HEK293T (cell line): Measurements from ENCODE around the gene CNP.

ENCODE experiments used
- CTCF ChIA-PET: fragments of 350-600 bp; formaldehyde crosslinking; extraction: SDS; loops from one replicate; lab custom pipeline; 2021; ENCODE audit warnings: antibody characterized with exemption, inconsistent platforms; lab: Yijun Ruan, JAX
- POLR2A ChIA-PET: fragments of 350-600 bp; formaldehyde crosslinking; extraction: SDS; loops from one replicate; lab custom pipeline; 2020; ENCODE audit warnings: antibody characterized with exemption, inconsistent platforms; lab: Yijun Ruan, JAX
- DNase-seq: peaks from one replicate; pipeline ENCODE4 v3.0.0; 2012; ENCODE audit warnings: mixed read lengths; ENCODE audit errors: extremely low spot score
- ARNT ChIP-seq: fragments of 450-650 bp; IDR thresholded peaks from 2 replicates; pipeline ENCODE4 v1.6.1; 2017; ENCODE audit warnings: mild to moderate bottlenecking
- BHLHE40 ChIP-seq: fragments of 450-650 bp; IDR thresholded peaks from 2 replicates; pipeline ENCODE4 v1.6.1; 2016; ENCODE audit warnings: mild to moderate bottlenecking, moderate library complexity, borderline replicate concordance
- CTBP1 ChIP-seq: fragments of 450-650 bp; IDR thresholded peaks from 2 replicates; pipeline ENCODE4 v1.6.1; 2016; ENCODE audit warnings: borderline replicate concordance
- ELF4 ChIP-seq: fragments of 450-650 bp; IDR thresholded peaks from 2 replicates; pipeline ENCODE4 v1.6.1; 2017; ENCODE audit warnings: antibody characterized with exemption
- FOXA1 ChIP-seq: fragments of 450-650 bp; IDR thresholded peaks from 2 replicates; pipeline ENCODE4 v1.6.1; 2016; ENCODE audit warnings: mild to moderate bottlenecking
- FOXK2 ChIP-seq: fragments of 450-650 bp; IDR thresholded peaks from 2 replicates; pipeline ENCODE4 v1.6.1; 2016; ENCODE audit warnings: mild to moderate bottlenecking
- FOXM1 ChIP-seq: fragments of 450-650 bp; IDR thresholded peaks from 2 replicates; pipeline ENCODE4 v1.6.1; 2017; ENCODE audit warnings: mild to moderate bottlenecking, borderline replicate concordance
- HDGF ChIP-seq: fragments of 450-650 bp; IDR thresholded peaks from 2 replicates; pipeline ENCODE4 v1.6.1; 2017; ENCODE audit warnings: antibody characterized with exemption, borderline replicate concordance
- L3MBTL2 ChIP-seq: fragments of 450-650 bp; conservative IDR thresholded peaks from 2 replicates; pipeline ENCODE4 v1.6.1; 2016; ENCODE audit warnings: mild to moderate bottlenecking
- LEF1 ChIP-seq: fragments of 450-650 bp; IDR thresholded peaks from 2 replicates; pipeline ENCODE4 v1.6.1; 2017; ENCODE audit warnings: mild to moderate bottlenecking, borderline replicate concordance
- NFRKB ChIP-seq: fragments of 450-650 bp; IDR thresholded peaks from 2 replicates; pipeline ENCODE4 v1.6.1; 2016; ENCODE audit warnings: mild to moderate bottlenecking, moderate library complexity
- PKNOX1 ChIP-seq: fragments of 450-650 bp; IDR thresholded peaks from 2 replicates; pipeline ENCODE4 v1.6.1; 2016
- SP1 ChIP-seq: fragments of 450-650 bp; IDR thresholded peaks from 2 replicates; pipeline ENCODE4 v1.6.1; 2017
- SUZ12 ChIP-seq: fragments of 450-650 bp; IDR thresholded peaks from 2 replicates; pipeline ENCODE4 v1.6.1; 2016; ENCODE audit warnings: mild to moderate bottlenecking
- TARDBP ChIP-seq: fragments of 450-650 bp; IDR thresholded peaks from 2 replicates; pipeline ENCODE4 v1.6.1; 2016
- ZNF384 ChIP-seq: fragments of 450-650 bp; IDR thresholded peaks from 2 replicates; pipeline ENCODE4 v1.6.1; 2016

CNP gene

GRCh38 chr17:41974031-41974430 is 7.4 kb downstream of the CNP start:
- CTCF ChIA-PET = interaction anchor here (1.0 kb wide), 1 partner anchor 127 kb away, joined by 4 read pairs; no protein-coding TSS in a partner anchor
- DNase-seq = no peak
- POLR2A ChIA-PET = interaction anchor here (2.8 kb wide), 1 partner anchor 44 kb away, joined by 12 read pairs; the partner anchor contains the start of gene DNAJC7
- no peak for TF ChIP-seq NFRKB
- no peak for TF ChIP-seq FOXM1
- TF ChIP-seq ARNT = no peak
- no peak for TF ChIP-seq ELF4
- no peak for TF ChIP-seq SUZ12
- TF ChIP-seq FOXA1 = no peak
- no peak for TF ChIP-seq L3MBTL2
- no peak for TF ChIP-seq BHLHE40
- no peak for TF ChIP-seq ZNF384
- no peak for TF ChIP-seq PKNOX1
- TF ChIP-seq LEF1 = no peak
- TF ChIP-seq HDGF = no peak
- no peak for TF ChIP-seq FOXK2
- no peak for TF ChIP-seq SP1
- no peak for TF ChIP-seq TARDBP
- no peak for TF ChIP-seq CTBP1

GRCh38 chr17:41974658-41975057 is 8.1 kb downstream of the CNP start:
- CTCF ChIA-PET = interaction anchor here (1.0 kb wide), 1 partner anchor 127 kb away, joined by 4 read pairs; no protein-coding TSS in a partner anchor
- TF ChIP-seq ELF4 (no peak), FOXM1 (no peak), FOXK2 (no peak), ZNF384 (no peak), L3MBTL2 (no peak), CTBP1 (no peak), SUZ12 (no peak), LEF1 (no peak), NFRKB (no peak), FOXA1 (no peak), PKNOX1 (no peak), HDGF (no peak), TARDBP (no peak), ARNT (no peak), SP1 (no peak), BHLHE40 (no peak)
- DNase-seq = no peak
- POLR2A ChIA-PET = interaction anchor here (0.7 to 4.7 kb wide), 4 partner anchors 8 to 162 kb away, joined by 3 to 29 read pairs (median 8); partner anchors contain the start of genes CNP, DNAJC7 and P3H4

GRCh38 chr17:41975099-41976083 is 8.8 kb downstream of the CNP start:
- CTCF ChIA-PET = interaction anchor here (1.0 kb wide), 1 partner anchor 126 kb away, joined by 4 read pairs; no protein-coding TSS in a partner anchor
- TF ChIP-seq BHLHE40 (no peak), HDGF (no peak), PKNOX1 (no peak), NFRKB (no peak), TARDBP (no peak), ELF4 (no peak), ARNT (no peak), L3MBTL2 (no peak), SUZ12 (no peak), LEF1 (no peak), FOXK2 (no peak), CTBP1 (no peak), FOXA1 (no peak), FOXM1 (no peak), SP1 (no peak), ZNF384 (no peak)
- DNase-seq = no peak
- POLR2A ChIA-PET = interaction anchor here (0.7 to 4.7 kb wide), 4 partner anchors 9 to 163 kb away, joined by 3 to 29 read pairs (median 4); partner anchors contain the start of genes CNP, DNAJC7 and P3H4

- DNase-seq = no peak
- ChIA-PET CTCF (no interaction called here), POLR2A (interaction anchor here (1.4 to 4.7 kb wide), 2 partner anchors 9 to 41 kb away, joined by 5 to 29 read pairs; partner anchors contain the start of genes CNP and DNAJC7)
- TF ChIP-seq CTBP1 (no peak), ELF4 (no peak), SP1 (no peak), LEF1 (no peak), ARNT (no peak), FOXK2 (no peak), BHLHE40 (no peak), PKNOX1 (no peak), ZNF384 (no peak), TARDBP (no peak), HDGF (no peak), SUZ12 (no peak)
Observed at GRCh38 chr17:41976142-41976768, 9.7 kb downstream of the CNP start.
